C4-2B (cell line): ENCODE results near the gene ELFN2.

Experiments used
- H3K27ac ChIP-seq: fragments of 450-650 bp; 2 replicates; pipeline ENCODE4 v1.5.1; 2017
- ZFX ChIP-seq: fragments of 450-650 bp; IDR thresholded peaks from 2 replicates; pipeline ENCODE4 v1.6.1; 2017
- TF ChIP-seq, protein P1 (sequence below): fragments of 450-650 bp; conservative IDR thresholded peaks from 2 replicates; pipeline ENCODE4 v1.5.1; 2017; ENCODE audit warnings: mild to moderate bottlenecking

ELFN2 gene

DNA sequence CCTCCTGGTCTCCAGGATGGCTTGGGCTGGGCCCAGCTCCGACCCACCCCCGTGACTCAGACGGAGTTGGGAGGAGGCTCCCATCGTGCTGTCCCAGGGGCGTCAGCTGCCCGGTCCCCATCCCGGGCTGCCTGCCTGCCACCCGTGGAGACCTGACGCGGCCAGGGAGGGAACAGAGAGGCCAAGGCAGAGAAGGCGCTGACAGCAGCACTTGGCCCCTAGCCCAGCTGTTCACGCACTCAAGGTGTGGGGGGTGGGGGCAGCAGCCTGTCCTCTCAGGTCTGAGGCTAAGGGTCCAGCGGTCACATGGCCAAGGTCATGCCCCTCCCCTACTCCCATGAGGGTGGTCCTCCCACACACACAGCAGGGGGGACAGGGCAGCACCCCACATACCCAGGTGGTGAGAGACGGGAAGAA, 48.6 kb downstream of the ELFN2 start:
- no peak for TF ChIP-seq ZFX
- TF ChIP-seq, protein P1, sequence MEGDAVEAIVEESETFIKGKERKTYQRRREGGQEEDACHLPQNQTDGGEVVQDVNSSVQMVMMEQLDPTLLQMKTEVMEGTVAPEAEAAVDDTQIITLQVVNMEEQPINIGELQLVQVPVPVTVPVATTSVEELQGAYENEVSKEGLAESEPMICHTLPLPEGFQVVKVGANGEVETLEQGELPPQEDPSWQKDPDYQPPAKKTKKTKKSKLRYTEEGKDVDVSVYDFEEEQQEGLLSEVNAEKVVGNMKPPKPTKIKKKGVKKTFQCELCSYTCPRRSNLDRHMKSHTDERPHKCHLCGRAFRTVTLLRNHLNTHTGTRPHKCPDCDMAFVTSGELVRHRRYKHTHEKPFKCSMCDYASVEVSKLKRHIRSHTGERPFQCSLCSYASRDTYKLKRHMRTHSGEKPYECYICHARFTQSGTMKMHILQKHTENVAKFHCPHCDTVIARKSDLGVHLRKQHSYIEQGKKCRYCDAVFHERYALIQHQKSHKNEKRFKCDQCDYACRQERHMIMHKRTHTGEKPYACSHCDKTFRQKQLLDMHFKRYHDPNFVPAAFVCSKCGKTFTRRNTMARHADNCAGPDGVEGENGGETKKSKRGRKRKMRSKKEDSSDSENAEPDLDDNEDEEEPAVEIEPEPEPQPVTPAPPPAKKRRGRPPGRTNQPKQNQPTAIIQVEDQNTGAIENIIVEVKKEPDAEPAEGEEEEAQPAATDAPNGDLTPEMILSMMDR: no peak
- H3K27ac ChIP-seq: no peak overlapping the region

DNA sequence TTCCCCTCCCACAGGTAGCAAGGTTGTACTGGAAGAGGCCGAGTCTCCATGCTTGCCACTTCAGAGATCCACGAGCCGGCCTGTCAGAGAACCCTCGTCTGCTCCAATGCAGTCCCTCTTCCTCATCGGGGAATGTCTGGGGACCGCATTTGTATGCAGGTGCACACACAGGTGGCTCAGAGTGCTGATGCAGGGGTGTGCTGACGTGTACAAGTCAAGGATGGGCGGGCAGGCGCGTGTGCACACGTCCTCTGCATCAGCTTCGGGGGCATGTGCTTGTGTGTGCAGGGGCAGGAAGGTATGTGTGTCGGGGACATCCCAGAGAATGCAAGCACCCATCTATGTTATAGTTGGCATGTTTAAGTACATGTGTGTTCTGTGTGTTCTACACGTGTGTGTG, 49.4 kb downstream of the ELFN2 start:
- no peak overlapping the region for H3K27ac ChIP-seq
- TF ChIP-seq ZFX: no peak
- TF ChIP-seq, protein P1: no peak

DNA sequence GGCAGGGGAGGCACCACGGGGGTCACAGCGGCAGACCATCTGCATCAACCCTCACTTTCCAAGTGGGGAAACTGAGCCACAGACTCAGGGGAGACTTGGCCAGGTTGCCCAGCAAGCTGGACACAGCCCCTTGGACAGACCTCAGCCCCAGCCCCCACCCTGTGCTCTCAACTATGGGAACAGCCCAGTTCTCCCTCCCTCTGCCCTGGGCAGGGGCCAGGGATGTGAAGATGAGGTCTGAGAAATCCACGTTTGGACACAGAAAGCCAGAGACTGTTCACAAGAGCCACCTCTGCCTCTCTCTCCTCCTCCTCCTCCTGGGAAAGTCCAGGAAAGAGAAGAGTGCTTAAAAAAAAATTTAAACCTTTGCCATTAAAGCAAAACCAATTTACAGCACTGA, 50.1 kb downstream of the ELFN2 start:
- no peak overlapping the region for H3K27ac ChIP-seq
- no peak for TF ChIP-seq ZFX
- TF ChIP-seq, protein P1: no peak

DNA sequence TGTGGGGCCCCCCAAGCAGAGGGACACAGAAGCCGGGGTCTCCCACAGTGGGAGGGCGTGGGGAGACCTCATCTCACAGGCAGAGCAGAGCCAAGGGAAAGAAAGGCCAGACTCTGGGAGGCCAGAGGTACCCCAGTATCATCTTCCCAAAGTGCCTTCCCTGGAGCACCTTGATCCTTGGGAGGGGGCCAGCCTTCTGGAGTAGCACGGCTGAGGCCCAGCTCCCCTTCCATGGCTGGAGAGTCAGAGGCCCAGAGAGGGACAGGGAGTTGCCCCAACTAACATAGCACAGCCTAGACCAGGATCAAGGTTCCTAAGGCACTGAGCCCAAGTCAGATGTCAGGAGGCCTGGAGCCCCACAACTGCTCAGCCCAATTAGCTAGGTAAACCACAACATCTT, 50.6 kb downstream of the ELFN2 start:
- H3K27ac ChIP-seq: no peak overlapping the region
- TF ChIP-seq, protein P1: no peak
- no peak for TF ChIP-seq ZFX

DNA sequence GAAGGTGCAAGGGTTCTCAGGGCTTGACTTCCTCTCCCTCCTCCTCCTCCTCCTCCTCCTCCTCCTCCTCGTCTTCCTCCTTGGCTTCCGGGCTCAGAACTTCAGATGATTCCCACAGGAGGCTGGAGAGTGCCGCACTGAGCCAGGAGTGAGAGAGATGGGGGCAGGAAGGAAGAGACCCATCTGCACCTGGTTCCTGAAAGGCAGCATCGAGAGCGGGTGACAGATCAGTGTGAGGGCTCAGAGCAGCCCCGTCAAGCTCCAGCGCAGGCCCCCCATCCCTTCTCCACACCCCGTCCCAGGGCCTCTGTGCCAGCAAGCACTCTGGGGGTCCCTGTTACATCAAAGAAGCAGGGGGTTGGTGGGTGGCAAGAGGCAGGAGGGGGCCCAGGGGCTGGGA, 51.5 kb downstream of the ELFN2 start:
- TF ChIP-seq ZFX: no peak
- TF ChIP-seq, protein P1: no peak
- H3K27ac ChIP-seq: no peak overlapping the region

DNA sequence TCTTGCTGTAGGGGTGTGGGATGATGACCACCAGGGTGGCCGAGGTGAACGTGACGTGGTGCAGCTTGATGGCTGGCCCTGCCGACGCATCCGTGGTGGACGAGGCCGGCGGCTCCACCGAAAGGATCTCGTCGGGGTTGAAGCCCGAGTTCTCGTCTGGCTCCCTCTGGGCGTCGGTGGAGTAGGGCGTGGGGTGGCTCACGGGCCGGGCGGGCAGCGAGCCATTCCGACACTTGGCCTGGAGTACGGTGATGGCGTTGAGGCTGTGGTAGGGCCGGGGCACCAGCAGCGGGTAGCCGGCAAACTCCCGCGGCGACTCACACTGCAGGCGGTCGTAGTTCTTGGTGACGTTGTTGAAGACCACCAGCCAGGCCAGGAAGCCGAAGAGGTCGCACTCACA, 52.7 kb downstream of the ELFN2 start:
- no peak for TF ChIP-seq ZFX
- TF ChIP-seq, protein P1: no peak
- no peak overlapping the region for H3K27ac ChIP-seq

DNA sequence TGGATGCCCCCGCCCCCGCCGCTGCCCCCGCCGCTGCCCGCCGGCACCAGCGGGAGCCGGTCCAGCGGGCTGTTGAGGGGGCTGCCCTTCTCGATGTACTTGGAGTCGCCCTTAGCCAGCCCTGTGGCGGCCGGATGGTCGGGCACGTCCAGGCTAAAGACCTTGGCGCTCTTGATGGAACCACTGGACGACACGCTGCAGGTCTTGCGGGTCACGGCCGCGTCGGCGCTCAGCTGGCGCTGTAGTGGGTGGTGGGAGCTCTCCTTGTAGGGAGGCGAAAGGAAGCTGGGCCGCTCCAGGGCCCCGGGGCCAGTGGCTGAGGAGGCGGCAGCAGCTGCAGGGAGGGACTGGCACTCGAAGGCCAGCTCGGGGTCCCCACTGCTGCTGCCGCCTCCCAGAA, 53.8 kb downstream of the ELFN2 start:
- TF ChIP-seq ZFX: no peak
- TF ChIP-seq, protein P1: no peak
- H3K27ac ChIP-seq: no peak overlapping the region

DNA sequence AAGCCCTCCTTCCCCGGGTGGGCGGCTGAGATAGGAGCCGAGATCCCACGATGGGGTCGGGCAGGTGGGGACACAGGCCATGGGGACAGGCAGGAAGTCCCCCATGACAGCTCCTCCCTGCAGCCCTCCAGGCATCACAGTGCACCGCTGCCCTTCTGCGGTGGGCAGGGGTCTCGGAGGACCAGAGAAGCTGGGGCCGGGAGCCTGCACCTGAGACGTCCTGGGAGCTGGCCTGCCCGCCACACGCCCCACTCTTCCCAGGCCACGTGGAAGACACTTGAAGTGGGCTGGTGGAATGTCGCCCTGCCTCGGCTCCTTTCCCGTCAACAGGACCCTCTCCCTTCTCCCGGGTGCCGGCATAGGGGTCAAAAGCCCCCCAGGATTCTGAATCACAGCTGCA, 55.4 kb downstream of the ELFN2 start:
- TF ChIP-seq, protein P1: no peak
- TF ChIP-seq ZFX: no peak
- no peak overlapping the region for H3K27ac ChIP-seq
